K562 (cell line): ENCODE data around the gene C19orf67.

Source experiments
- CTCF ChIP-seq, 3 experiments: IDR thresholded peaks in 2 of 3; conservative IDR thresholded peaks in 1 of 3; 2 replicates each; pipeline ENCODE4 v1.5.1; 2011 to 2012; ENCODE audit warnings: low read length in 3 of 3, mild to moderate bottlenecking in 3 of 3, control low read depth in 2 of 3, improper control_type of control experiment in 1 of 3, inconsistent platforms in 1 of 3, low read depth in 1 of 3, mixed read lengths in 1 of 3, moderate library complexity in 1 of 3; ENCODE audit not compliant: insufficient read depth in 2 of 3
- ELF4 ChIP-seq: fragments of 450-650 bp; formaldehyde crosslinking; IDR thresholded peaks from 2 replicates; pipeline ENCODE4 v1.4.0; 2022; ENCODE audit warnings: missing genetic modification characterization
- ETV6 ChIP-seq, 3 experiments: fragments of 150-350 bp in 1 of 3; sonication (generic) in 1 of 3; formaldehyde crosslinking in 1 of 3; IDR thresholded peaks; 2 replicates each; pipeline versions ENCODE4 v1.6.1 to v1.8.0; 2014 to 2022; ENCODE audit warnings: borderline replicate concordance in 2 of 3, low read depth in 2 of 3, antibody characterized with exemption in 1 of 3, low read length in 1 of 3, mild to moderate bottlenecking in 1 of 3, missing genetic modification reagents in 1 of 3
- KLF16 ChIP-seq: IDR thresholded peaks from 2 replicates; pipeline ENCODE4 v1.6.1; 2016; ENCODE audit warnings: antibody characterized with exemption
- PYGO2 ChIP-seq: fragments of 450-650 bp; IDR thresholded peaks from 2 replicates; pipeline ENCODE4 v1.6.1; 2016; ENCODE audit warnings: mild to moderate bottlenecking, missing genetic modification characterization, moderate library complexity, missing compliant biosample characterization
- TGIF2 ChIP-seq: sonication (generic); formaldehyde crosslinking; IDR thresholded peaks from 2 replicates; pipeline ENCODE4 v1.8.1; 2022; ENCODE audit warnings: mild to moderate bottlenecking, missing genetic modification reagents, moderate library complexity
- USF2 ChIP-seq: sonication (generic); formaldehyde crosslinking; IDR thresholded peaks from 2 replicates; pipeline ENCODE4 v1.5.0; 2020; ENCODE audit warnings: missing genetic modification reagents
- ZNF316 ChIP-seq: fragments of 450-650 bp; IDR thresholded peaks from 2 replicates; pipeline ENCODE4 v1.6.1; 2016

DNA sequence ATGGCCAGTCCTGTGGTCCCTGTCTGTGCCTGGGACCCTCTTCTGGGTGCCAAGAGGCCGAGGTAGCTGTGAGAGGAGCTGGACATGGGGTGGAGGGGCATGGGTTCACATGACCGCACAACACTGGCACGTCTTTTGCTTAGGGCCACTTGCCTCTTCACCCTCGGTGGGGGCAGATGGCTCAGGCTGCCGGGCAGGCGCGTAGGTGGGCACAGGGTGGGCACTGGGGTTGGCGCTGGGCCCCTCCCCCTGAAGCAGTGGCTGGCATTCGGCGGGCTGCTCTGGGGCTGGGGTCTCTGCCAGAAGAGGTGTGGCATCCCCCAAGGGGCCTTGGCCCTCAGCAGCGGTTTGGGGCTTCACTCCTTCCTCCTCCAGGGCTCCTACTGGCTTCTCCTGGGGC lies 32.1 kb downstream of the C19orf67 start:
- TF ChIP-seq ELF4 (CRISPR knock-in tag) (no peak), PYGO2 (tag) (no peak), KLF16 (no peak), ETV6 (IDR thresholded peaks at IDR 0.05; ENCODE audit: borderline replicate concordance in 1 of 2, low read depth in 2 of 2, low read length in 1 of 2) (no peak), ETV6 (CRISPR knock-in tag; IDR thresholded peaks at IDR 0.05; ENCODE audit: borderline replicate concordance) (no peak), ZNF316 (no peak), USF2 (no peak), CTCF (IDR thresholded peaks at IDR 0.05 in 2 of 3, conservative IDR thresholded peaks at IDR 0.05 in 1 of 3; ENCODE audit: insufficient read depth in 2 of 3, low read depth in 1 of 3, low read length in 3 of 3) (0 out of 6 replicates have a peak, but pooled peaks of 1 of the 3 experiments have one; percentile 0), TGIF2 (CRISPR knock-in tag) (no peak)
